Activated CD8-positive, alpha-beta T cell treated with anti-CD3 and anti-CD28 coated beads, Interleukin-2, amount 10 ng/mL, durations not matched to agents 7 days and 5 days (primary cell): ENCODE results near the gene PRRX1. TPM values are rescaled to one million over a fixed set of nuclear protein-coding genes. Genes with fewer than 3 reads are reported as not detected.

ENCODE experiments used
- ATAC-seq: fragments of 150-1000 bp; cut with Tn5 transposase; one replicate; pipeline ENCODE4 v1.10.0; 2021; ENCODE audit warnings: moderate library complexity
- CTCF ChIA-PET: fragments of 350-600 bp; sonication (Branson Sonifier 250); formaldehyde crosslinking; loops from one replicate; lab custom pipeline; 2021; ENCODE audit warnings: antibody characterized with exemption; lab: Charles Lee
- POLR2A ChIA-PET: fragments of 350-600 bp; sonication (Branson Sonifier 250); formaldehyde crosslinking; loops from one replicate; lab custom pipeline; 2021; ENCODE audit warnings: antibody characterized with exemption; lab: Charles Lee
- DNase-seq: peaks from one replicate; pipeline ENCODE4 v3.0.0-alpha.2; 2020
- H3K27ac Mint-ChIP-seq: one replicate; pipeline ENCODE4 v1.8.0; 2021; ENCODE audit warnings: mild to moderate bottlenecking, mixed read lengths
- H3K27me3 Mint-ChIP-seq: one replicate; pipeline ENCODE4 v1.8.0; 2021; ENCODE audit warnings: low read depth, mixed read lengths
- H3K36me3 Mint-ChIP-seq: one replicate; pipeline ENCODE4 v1.8.0; 2021; ENCODE audit warnings: low read depth, mixed read lengths
- H3K4me1 Mint-ChIP-seq: one replicate; pipeline ENCODE4 v1.8.0; 2021; ENCODE audit warnings: low read depth, mixed read lengths
- H3K4me3 Mint-ChIP-seq: one replicate; pipeline ENCODE4 v1.8.0; 2021; ENCODE audit warnings: mild to moderate bottlenecking, mixed read lengths
- H3K9me3 Mint-ChIP-seq: one replicate; pipeline ENCODE4 v1.8.0; 2022; ENCODE audit warnings: mixed read lengths; ENCODE audit not compliant: insufficient read depth
- total RNA-seq, 2 experiments: library from RNA; stranded (reverse); gene quantifications; one replicate each; pipeline ENCODE4 v1.2.3, GENCODE V29; 2021

The PRRX1 gene
- total RNA-seq: not detected

- Mint-ChIP-seq H3K27me3 (peaks cover 85% of the 10 kb centered on the region), H3K4me1 (peaks cover 17% of the 10 kb centered on the region), H3K9me3 (no peaks in the 10 kb centered on the region), H3K4me3 (no peak within 1 kb of the TSS), H3K36me3 (peaks cover 13% of the 10 kb centered on the region), H3K27ac (no peak within 1 kb of the TSS)
- ATAC-seq (no peak), DNase-seq (no peak)
- POLR2A ChIA-PET: no interaction called here
- CTCF ChIA-PET: no interaction called here
These were observed at the start of gene PRRX1 for GRCh38 chr1:170664093-170664827. TSS of gene PRRX1 (plus strand) at chr1:170664131. CDS start at chr1:170664219, 88 bp downstream.

- H3K4me1 Mint-ChIP-seq: no peaks in the 10 kb centered on the region
- no peak overlapping the region for H3K4me3 Mint-ChIP-seq
- ChIA-PET CTCF (interaction anchor here (1.2 kb wide), 1 partner anchor 72 kb away, joined by 3 read pairs; no protein-coding TSS in a partner anchor), POLR2A (no interaction called here)
- H3K9me3 Mint-ChIP-seq: no peaks in the 10 kb centered on the region
- ATAC-seq: no peak
- H3K27ac Mint-ChIP-seq: no peak overlapping the region
- DNase-seq: no peak
- peaks cover 4% of the 10 kb centered on the region for H3K27me3 Mint-ChIP-seq
- H3K36me3 Mint-ChIP-seq: no peaks in the 10 kb centered on the region
These were observed 46.2 kb upstream of the PRRX1 start for GRCh38 chr1:170617591-170618330.

GRCh38 chr1:170618421-170618820 is 45.5 kb upstream of the PRRX1 start:
- H3K27me3 Mint-ChIP-seq: peaks cover 4% of the 10 kb centered on the region

GRCh38 chr1:170619241-170620028 is 44.5 kb upstream of the PRRX1 start:
- peaks cover 4% of the 10 kb centered on the region for H3K27me3 Mint-ChIP-seq
- no peak overlapping the region for H3K4me3 Mint-ChIP-seq
- POLR2A ChIA-PET: no interaction called here
- no peaks in the 10 kb centered on the region for H3K9me3 Mint-ChIP-seq
- no peak for DNase-seq
- CTCF ChIA-PET: no interaction called here
- no peak overlapping the region for H3K27ac Mint-ChIP-seq
- no peak for ATAC-seq
- H3K4me1 Mint-ChIP-seq: no peaks in the 10 kb centered on the region
- no peaks in the 10 kb centered on the region for H3K36me3 Mint-ChIP-seq

More at GRCh38 chr1:170618421-170618820, 45.5 kb upstream of the PRRX1 start:
- Mint-ChIP-seq H3K4me3 (no peak overlapping the region), H3K27ac (no peak overlapping the region), H3K36me3 (no peaks in the 10 kb centered on the region), H3K9me3 (no peaks in the 10 kb centered on the region), H3K4me1 (no peaks in the 10 kb centered on the region)
- DNase-seq (no peak), ATAC-seq (no peak)
- ChIA-PET CTCF (interaction anchor here (1.2 kb wide), 1 partner anchor 71 kb away, joined by 3 read pairs; no protein-coding TSS in a partner anchor), POLR2A (no interaction called here)

- Mint-ChIP-seq H3K27me3 (peaks cover 4% of the 10 kb centered on the region), H3K9me3 (no peaks in the 10 kb centered on the region), H3K27ac (no peak overlapping the region), H3K36me3 (no peaks in the 10 kb centered on the region), H3K4me3 (no peak overlapping the region), H3K4me1 (no peaks in the 10 kb centered on the region)
- POLR2A ChIA-PET: no interaction called here
- DNase-seq (no peak), ATAC-seq (no peak)
- CTCF ChIA-PET: no interaction called here
These were observed 43.8 kb upstream of the PRRX1 start for GRCh38 chr1:170620164-170620563.

- H3K4me1 Mint-ChIP-seq: no peaks in the 10 kb centered on the region
- H3K36me3 Mint-ChIP-seq: no peaks in the 10 kb centered on the region
- DNase-seq (no peak), ATAC-seq (no peak)
- no peak overlapping the region for H3K4me3 Mint-ChIP-seq
- ChIA-PET CTCF (no interaction called here), POLR2A (no interaction called here)
- no peaks in the 10 kb centered on the region for H3K27me3 Mint-ChIP-seq
- no peaks in the 10 kb centered on the region for H3K9me3 Mint-ChIP-seq
- H3K27ac Mint-ChIP-seq: no peak overlapping the region
These were observed 40.8 kb upstream of the PRRX1 start for GRCh38 chr1:170623171-170623570.

GRCh38 chr1:170624146-170624545 is 39.8 kb upstream of the PRRX1 start:
- H3K27me3 Mint-ChIP-seq: peaks cover 5% of the 10 kb centered on the region
- H3K9me3 Mint-ChIP-seq: no peaks in the 10 kb centered on the region
- H3K36me3 Mint-ChIP-seq: no peaks in the 10 kb centered on the region
- no peaks in the 10 kb centered on the region for H3K4me1 Mint-ChIP-seq
- no peak overlapping the region for H3K27ac Mint-ChIP-seq
- POLR2A ChIA-PET: no interaction called here
- ATAC-seq (no peak), DNase-seq (no peak)
- no peak overlapping the region for H3K4me3 Mint-ChIP-seq
- CTCF ChIA-PET: no interaction called here

GRCh38 chr1:170630977-170631376 is 33.0 kb upstream of the PRRX1 start:
- H3K27me3 Mint-ChIP-seq: peaks cover 5% of the 10 kb centered on the region
- no peak for ATAC-seq
- no peaks in the 10 kb centered on the region for H3K36me3 Mint-ChIP-seq
- POLR2A ChIA-PET: no interaction called here
- no peak for DNase-seq
- CTCF ChIA-PET: no interaction called here
- no peak overlapping the region for H3K27ac Mint-ChIP-seq
- H3K9me3 Mint-ChIP-seq: no peaks in the 10 kb centered on the region
- no peak overlapping the region for H3K4me3 Mint-ChIP-seq
- no peaks in the 10 kb centered on the region for H3K4me1 Mint-ChIP-seq

GRCh38 chr1:170634293-170634692 is 29.6 kb upstream of the PRRX1 start:
- H3K27ac Mint-ChIP-seq: no peak overlapping the region
- H3K27me3 Mint-ChIP-seq: no peaks in the 10 kb centered on the region
- H3K9me3 Mint-ChIP-seq: no peaks in the 10 kb centered on the region
- ATAC-seq: no peak
- ChIA-PET POLR2A (no interaction called here), CTCF (no interaction called here)
- H3K36me3 Mint-ChIP-seq: no peaks in the 10 kb centered on the region
- no peak for DNase-seq
- H3K4me1 Mint-ChIP-seq: no peaks in the 10 kb centered on the region
- no peak overlapping the region for H3K4me3 Mint-ChIP-seq

- DNase-seq (no peak), ATAC-seq (no peak)
- POLR2A ChIA-PET: no interaction called here
- H3K4me1 Mint-ChIP-seq: no peaks in the 10 kb centered on the region
- no peaks in the 10 kb centered on the region for H3K36me3 Mint-ChIP-seq
- H3K9me3 Mint-ChIP-seq: no peaks in the 10 kb centered on the region
- no peak overlapping the region for H3K27ac Mint-ChIP-seq
- CTCF ChIA-PET: no interaction called here
- no peaks in the 10 kb centered on the region for H3K27me3 Mint-ChIP-seq
- H3K4me3 Mint-ChIP-seq: no peak overlapping the region
These were observed 29.0 kb upstream of the PRRX1 start for GRCh38 chr1:170634824-170635410.

GRCh38 chr1:170640581-170640980 is 23.4 kb upstream of the PRRX1 start:
- H3K27me3 Mint-ChIP-seq: no peaks in the 10 kb centered on the region
- POLR2A ChIA-PET: no interaction called here
- CTCF ChIA-PET: no interaction called here

More at GRCh38 chr1:170640581-170640980, 23.4 kb upstream of the PRRX1 start:
- H3K27ac Mint-ChIP-seq: no peak overlapping the region
- DNase-seq (no peak), ATAC-seq (no peak)
- H3K36me3 Mint-ChIP-seq: no peaks in the 10 kb centered on the region
- no peak overlapping the region for H3K4me3 Mint-ChIP-seq
- H3K9me3 Mint-ChIP-seq: no peaks in the 10 kb centered on the region
- H3K4me1 Mint-ChIP-seq: no peaks in the 10 kb centered on the region
